ENCODE data around the gene ZDHHC20.

DNA sequence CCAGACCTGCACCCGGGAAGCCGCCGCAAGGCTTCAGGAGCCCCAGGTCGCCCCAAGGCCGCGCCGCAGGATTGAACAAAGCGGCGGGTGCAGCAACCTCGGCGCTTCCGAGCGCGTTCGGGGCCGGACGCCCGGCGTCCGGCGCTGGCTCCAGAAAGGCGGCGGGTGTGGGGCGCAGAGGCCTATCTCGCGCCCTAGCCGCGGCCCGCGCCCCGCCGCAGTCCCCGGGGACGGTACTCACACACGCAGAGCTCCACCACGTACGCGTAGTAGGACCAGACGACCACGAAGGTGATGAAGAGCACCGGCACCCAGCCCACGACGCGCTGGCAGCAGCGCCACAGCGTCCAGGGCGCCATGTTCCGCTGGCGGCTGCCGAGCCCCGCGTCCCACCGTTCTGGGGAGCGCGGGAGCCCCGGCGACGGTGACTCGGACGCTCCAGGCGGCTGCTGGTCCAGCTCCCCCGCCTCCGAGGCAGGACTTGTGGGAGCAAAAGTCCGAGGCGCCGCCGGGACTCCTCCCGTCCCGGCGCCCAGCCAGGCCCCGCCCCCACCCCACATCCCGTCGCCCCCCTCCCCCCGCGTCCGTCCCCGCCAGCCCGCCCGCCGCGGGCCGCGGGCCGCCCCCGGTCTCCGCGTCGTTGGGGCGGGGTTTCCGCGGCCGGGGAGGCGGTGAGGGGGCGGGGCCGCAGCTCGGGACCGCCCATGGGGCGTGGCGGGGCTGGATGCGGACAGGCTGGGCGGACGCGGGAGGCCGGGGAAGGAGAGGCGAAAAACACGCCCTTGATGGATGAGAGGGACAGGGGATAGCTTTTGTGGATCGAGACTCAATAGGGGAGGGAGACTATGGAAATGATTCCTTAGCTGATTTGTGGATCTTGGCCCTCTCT, at the start of gene ZDHHC20:
- TF ChIP-seq, protein P1, sequence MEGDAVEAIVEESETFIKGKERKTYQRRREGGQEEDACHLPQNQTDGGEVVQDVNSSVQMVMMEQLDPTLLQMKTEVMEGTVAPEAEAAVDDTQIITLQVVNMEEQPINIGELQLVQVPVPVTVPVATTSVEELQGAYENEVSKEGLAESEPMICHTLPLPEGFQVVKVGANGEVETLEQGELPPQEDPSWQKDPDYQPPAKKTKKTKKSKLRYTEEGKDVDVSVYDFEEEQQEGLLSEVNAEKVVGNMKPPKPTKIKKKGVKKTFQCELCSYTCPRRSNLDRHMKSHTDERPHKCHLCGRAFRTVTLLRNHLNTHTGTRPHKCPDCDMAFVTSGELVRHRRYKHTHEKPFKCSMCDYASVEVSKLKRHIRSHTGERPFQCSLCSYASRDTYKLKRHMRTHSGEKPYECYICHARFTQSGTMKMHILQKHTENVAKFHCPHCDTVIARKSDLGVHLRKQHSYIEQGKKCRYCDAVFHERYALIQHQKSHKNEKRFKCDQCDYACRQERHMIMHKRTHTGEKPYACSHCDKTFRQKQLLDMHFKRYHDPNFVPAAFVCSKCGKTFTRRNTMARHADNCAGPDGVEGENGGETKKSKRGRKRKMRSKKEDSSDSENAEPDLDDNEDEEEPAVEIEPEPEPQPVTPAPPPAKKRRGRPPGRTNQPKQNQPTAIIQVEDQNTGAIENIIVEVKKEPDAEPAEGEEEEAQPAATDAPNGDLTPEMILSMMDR (IDR thresholded peaks at IDR 0.05), result no peak
- no peak for TF ChIP-seq POLR2A (IDR thresholded peaks at IDR 0.05)

All from lower leg skin (tissue), 3 donors.